Fibroblast of skin of right quadriceps (primary cell): ENCODE results near the gene LPAR1.

Experiments used
- DNase-seq: peaks from one replicate; pipeline ENCODE4 v3.0.0-alpha.2; 2013

The LPAR1 gene

GRCh38 chr9:110912419-110913291, 125.6 kb downstream of the LPAR1 start:
- DNase-seq = no peak

DNA sequence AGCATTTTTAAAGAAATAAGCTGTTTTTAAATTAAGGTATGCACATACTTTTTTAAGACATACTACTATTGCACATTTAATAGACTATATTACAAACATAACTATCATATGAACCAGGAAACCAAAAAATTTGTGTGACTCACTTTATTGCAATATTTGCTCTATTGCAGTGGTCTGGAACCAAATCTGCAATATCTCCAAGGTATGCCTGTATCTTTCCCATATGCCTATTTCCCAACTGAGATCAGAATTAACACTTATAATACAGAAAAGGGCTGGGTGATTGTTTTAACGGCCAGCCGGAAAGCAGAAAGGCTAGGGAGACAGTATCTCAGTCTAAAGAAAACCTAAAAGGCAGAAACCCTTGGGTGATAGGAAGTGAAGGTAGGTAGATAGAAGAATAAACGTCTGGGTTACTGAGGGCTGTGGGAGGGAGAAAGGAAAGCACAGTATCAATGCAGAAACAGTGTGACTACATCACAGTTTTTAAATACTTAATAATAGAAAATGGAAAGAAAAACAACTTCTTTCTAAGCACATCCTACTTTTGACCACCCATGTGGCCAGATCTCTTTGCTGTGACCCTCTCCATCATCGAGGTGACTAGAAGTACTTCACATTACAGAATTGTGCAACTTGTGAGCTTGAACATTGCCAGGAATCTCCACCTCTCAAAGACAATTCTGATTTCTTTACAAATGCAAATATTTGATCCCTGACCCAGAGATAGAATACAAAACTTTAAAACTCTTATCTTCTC, 126.4 kb downstream of the LPAR1 start:
- DNase-seq = peak; percentile 78

GRCh38 chr9:110908894-110909293, 129.4 kb downstream of the LPAR1 start:
- DNase-seq = no peak

GRCh38 chr9:110900917-110901316, 137.4 kb downstream of the LPAR1 start:
- peak; percentile 42 for DNase-seq

DNA sequence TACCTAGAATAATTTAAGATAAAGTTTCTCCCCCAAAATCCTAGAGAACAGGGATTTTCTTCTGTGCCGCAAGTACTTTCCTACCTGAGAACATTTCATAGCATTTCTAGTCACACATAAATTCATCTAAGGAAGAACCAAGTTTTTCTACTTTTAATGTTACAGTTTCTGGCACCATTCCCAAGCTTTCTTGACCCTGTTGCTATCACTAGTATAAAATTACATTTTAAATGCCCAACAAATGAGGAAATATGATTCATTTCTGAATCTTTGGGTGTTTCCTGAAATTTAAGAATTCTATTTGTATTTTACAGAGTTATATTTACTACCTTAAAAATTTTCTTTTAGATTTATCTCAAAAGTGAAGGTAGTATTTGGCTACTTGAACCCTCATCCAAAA, 137.8 kb downstream of the LPAR1 start:
- DNase-seq = peak; percentile 43

DNA sequence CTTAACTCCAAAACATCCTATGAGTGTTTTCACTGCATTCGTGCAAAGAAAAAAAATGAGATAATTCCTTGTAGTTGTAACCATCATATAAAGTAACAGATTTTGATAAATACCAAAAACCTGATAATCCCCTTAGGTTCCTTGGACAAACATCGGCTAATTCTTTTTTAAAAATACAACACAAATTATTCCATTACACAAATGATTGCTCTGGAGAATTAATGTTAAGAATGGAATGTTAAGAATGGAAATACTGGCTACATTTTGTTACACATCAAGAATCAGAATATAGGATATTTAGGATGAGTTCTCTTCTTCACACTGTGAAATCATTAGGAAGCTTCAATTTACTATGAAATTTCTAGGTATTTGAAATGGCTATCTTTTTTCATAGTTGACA, 139.4 kb downstream of the LPAR1 start:
- DNase-seq = no peak

- no peak for DNase-seq
Measured at GRCh38 chr9:110898358-110898757, 139.9 kb downstream of the LPAR1 start.

DNA sequence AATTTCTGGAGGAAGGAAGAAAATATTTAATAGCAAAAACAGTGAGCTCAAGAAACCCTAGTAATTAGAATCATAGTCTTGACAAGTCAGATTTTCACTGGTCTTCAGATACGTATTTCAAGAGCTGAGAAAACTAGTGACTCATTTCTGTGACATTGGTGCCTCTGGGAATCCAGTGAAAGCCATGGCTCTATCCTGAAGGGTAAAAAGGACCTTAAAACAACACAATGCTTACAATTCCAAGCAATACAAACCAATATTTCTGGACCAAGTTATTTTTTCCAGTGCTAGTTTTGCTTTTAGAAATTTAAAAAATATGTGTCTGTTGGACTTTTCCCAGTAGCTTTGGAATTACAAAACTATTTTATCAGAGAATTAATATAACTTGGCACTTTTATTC, 140.3 kb downstream of the LPAR1 start:
- peak; percentile 40 for DNase-seq

GRCh38 chr9:110895147-110895905, 142.9 kb downstream of the LPAR1 start:
- no peak for DNase-seq

GRCh38 chr9:110894731-110895130, 143.5 kb downstream of the LPAR1 start:
- no peak for DNase-seq

DNA sequence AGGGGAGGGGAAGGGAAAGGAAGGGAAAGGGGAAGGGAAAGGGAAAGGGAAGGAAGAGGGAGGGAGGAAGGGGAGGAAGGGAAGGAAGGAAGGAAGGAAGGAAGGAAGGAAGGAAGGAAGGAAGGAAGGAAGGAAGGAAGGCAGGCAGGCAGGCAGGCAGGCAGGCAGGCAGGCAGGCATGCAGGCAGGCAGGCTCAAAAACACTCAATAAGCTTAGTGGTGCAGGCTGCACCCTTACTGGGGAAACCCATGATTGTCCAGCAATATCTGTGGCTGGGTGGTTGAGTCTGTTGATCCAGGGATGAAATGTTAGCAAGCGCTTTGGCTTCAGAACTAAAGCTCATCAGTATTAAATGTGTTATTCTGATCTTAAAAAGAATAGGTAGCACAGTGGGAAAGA, 145.6 kb downstream of the LPAR1 start:
- DNase-seq = no peak

GRCh38 chr9:110891760-110892159, 146.5 kb downstream of the LPAR1 start:
- DNase-seq = peak; percentile 73

DNA sequence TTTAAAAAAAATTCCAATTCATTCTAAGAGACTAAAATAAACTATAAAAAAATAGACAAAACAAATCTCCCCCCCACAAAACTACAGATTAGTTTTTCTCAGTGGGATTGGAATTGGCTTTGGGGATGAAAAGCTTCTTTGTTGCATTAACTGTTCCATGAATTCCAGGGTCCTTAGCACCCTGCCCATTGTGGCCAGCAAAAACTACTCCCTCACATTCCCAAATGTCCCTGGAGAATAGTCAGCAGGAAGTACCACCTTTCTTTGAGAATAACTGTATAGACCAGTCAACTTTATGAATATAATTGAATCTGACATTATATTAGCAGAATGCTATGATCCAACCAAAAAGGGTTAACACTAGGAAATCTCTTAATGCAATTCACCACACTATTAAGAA, 147.9 kb downstream of the LPAR1 start:
- no peak for DNase-seq

DNA sequence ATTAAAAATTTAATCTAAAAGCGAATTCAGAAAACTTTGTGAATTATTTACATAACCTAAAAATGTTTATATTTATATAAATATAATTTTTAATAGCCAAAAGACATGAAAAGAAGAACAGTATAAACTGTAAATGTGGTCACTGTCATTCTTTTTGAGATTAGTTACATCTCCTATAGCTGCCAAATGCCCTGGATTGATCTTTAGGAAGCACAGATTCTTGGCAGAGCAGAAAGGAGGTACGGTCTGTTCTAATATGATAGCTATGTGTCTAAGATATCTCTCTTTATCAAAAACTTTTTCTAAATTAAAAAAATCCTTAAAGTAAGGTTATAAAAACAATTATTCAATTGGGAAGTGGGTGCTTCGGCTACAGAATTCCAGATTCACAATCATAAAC, 151.0 kb downstream of the LPAR1 start:
- DNase-seq = no peak

- peak; percentile 47 for DNase-seq
Measured at GRCh38 chr9:110886832-110887231, 151.4 kb downstream of the LPAR1 start.

DNA sequence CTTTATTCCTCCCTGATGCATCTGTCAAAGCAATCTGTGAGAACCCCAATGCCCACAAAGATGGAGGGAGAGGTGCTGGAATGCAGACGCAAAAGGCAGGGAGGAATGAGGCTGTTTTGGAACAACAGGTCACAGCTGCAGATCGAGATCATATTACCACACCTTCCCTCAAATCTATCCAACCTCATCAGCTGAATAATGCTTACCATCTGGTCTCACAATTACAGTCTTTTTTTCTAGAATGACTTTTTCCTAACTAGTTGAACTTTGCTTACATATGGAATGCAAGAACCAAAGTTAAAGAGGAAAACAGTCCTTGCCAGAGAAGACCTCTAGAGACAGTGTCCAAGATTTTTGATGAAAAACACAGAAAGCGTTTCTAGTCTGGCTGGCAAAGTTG, 158.1 kb downstream of the LPAR1 start:
- peak; percentile 83 for DNase-seq

- DNase-seq = no peak
Measured at GRCh38 chr9:110877374-110877773, 160.9 kb downstream of the LPAR1 start.

DNA sequence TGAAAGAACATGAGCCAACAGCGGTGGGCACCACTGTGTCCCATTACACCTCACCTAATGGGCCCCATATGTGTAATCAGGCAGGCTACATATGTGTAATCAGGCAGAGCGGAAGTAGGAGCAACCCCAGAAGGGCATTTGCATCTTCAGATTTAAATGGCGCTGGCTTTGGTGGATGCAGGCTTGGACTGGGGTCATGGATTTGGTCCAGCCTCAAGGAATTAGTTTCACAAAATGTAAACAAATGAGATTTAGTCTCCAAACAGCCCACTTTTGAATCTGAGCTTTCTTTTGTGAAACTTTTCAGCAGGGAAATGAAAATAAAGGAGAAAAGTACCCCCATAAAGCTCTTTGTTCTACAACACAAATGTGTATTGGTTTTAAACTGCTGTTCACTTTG, 161.3 kb downstream of the LPAR1 start:
- no peak for DNase-seq

GRCh38 chr9:110874963-110875674, 163.2 kb downstream of the LPAR1 start:
- no peak for DNase-seq

DNA sequence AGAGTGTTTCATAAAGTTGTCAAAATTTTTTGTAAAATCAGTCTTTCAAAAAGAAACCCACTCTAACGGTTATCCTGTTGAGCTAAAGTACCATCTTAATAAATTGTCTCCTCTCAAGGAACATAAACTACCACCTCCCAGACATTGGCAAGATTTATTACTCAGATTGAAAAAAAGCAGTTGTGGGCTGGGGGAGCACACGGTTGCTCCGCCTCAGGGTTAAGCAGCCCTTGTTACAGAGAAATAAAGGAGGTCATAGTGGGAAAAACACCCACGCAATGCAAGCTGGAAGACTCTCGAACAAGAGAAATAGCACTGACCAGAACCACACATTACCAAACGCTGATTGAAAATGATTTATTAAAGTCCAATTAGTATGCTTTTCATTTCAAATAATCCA, 165.3 kb downstream of the LPAR1 start:
- DNase-seq = no peak

- DNase-seq = no peak
Measured at GRCh38 chr9:110871736-110872135, 166.5 kb downstream of the LPAR1 start.

DNA sequence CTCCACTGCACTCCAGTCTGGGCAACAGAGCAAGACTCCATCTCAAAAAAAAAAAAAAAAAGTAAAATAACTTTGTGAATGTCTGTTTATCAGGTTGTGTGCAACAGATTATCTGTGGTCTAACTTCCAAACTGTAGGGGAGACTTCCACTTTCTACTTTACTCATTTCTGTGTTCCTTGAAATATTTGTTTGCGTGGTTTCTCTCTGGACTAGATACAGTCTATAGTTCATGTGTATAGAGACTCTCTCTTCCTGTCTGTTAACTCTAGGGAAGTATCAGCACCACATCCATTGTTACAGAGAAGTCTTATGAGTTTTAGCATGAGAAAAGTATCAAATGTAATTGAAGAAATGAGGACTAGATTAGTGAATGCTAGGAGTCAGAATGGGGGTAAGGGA, 168.3 kb downstream of the LPAR1 start:
- no peak for DNase-seq

DNA sequence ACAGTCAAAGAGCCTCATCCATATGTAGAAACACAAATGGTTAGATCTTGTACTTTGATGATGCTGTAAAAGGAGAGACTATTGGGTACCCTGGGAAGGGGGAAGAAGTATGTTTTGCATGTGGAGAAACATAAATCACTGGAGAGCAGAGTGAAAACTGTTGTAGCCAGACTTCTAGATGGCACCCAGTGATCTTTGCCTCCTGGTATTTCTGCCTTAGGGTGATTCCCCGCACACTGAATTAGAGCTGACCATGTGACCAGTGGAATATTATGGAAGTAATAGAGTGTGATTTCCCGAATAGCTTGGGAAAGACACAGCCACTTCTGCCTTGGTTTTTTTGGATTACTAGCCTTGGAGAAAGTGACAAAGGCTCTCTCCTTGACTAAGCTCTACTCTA, 174.3 kb downstream of the LPAR1 start:
- no peak for DNase-seq
